GM10266 (cell line): ENCODE results near the gene RAB18.
"Not testable (repeated sequence)": the region's sequence is repeated elsewhere in the genome, so short reads cannot be mapped to it uniquely, and the experiment has no call there.

Experiments
- DNase-seq: peaks from one replicate; pipeline ENCODE4 v3.0.0; 2012; ENCODE audit errors: extremely low spot score
- TF ChIP-seq, protein P1 (sequence below): IDR thresholded peaks from 2 replicates; pipeline ENCODE4 v1.5.1; 2012; ENCODE audit warnings: mild to moderate bottlenecking, low read depth; ENCODE audit not compliant: control insufficient read depth, insufficient read depth; ENCODE audit errors: missing control alignments

Gene RAB18

DNA sequence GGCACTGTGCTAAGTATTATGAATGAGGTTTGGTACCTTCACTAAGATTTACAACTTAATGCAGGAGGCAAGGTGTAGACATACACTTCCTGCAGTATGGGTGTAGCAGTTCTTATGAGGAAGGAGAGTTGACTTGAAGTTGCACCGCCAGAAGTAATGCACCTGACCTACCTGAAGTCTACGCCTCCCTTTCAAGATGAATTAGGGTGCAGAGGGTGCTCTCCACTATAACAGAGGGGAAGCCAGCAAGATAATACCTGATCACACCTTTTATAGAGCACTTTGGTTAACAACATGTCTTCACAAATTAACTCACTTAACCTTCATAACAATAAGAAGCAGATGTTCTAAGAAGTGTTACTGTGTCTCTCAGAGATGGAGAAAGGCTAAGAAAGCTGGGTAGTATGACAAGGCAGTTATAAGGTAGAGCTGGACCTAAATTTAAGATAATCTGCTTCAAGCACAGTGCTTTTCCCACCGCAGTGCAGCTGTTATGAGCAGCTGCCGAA lies 552 bp upstream of the RAB18 start:
- DNase-seq, result no peak
- TF ChIP-seq, protein P1, sequence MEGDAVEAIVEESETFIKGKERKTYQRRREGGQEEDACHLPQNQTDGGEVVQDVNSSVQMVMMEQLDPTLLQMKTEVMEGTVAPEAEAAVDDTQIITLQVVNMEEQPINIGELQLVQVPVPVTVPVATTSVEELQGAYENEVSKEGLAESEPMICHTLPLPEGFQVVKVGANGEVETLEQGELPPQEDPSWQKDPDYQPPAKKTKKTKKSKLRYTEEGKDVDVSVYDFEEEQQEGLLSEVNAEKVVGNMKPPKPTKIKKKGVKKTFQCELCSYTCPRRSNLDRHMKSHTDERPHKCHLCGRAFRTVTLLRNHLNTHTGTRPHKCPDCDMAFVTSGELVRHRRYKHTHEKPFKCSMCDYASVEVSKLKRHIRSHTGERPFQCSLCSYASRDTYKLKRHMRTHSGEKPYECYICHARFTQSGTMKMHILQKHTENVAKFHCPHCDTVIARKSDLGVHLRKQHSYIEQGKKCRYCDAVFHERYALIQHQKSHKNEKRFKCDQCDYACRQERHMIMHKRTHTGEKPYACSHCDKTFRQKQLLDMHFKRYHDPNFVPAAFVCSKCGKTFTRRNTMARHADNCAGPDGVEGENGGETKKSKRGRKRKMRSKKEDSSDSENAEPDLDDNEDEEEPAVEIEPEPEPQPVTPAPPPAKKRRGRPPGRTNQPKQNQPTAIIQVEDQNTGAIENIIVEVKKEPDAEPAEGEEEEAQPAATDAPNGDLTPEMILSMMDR, result no peak

DNA sequence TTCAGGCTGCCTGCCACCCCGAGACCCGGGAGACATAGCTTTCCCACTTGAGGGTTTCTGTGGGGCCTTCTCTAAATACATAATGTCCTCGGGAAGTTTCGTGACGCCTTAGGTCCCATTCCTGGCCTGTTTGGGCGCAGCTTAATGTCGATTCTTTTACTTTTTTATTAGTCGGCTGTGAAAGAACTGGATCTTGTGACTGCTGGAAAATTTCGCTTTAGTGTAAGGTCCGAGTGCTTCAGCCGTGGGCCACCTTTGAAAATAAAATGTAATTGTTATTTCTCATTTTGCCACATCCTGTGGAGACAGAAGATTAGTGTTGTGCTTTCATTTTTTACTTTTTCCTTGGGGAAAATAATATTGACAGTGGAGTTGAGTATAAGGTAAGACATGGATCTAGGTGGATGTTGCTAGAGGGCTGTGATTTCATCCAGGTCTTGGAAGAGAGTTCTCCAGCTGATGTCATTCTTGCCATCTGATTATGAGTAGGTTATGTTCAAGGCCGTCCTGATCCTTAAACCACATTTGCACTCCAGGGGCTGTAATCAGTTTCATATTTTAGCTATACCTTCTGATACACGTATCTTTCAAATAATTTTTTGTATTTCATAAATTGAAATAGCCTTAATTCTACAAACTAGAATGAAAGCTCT lies 830 bp downstream of the RAB18 start:
- TF ChIP-seq, protein P1, result no peak
- no peak for DNase-seq

DNA sequence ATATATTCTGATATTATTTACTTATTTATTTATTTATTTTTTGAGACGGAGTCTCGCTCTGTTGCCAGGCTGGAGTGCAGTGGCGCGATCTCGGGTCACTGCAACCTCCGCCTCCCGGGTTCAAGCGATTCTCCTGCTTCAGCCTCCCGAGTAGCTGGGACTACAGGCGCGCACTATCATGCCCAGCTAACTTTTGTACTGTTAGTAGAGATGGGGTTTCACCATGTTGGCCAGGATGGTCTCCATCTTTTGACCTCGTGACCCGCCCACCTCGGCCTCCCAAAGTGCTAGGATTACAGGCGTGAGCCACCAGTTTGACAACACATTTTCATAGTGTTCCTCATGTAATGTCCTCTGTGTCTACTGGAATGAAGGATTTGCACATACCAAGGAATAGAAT lies 1.4 kb downstream of the RAB18 start:
- not testable (repeated sequence) for DNase-seq

DNA sequence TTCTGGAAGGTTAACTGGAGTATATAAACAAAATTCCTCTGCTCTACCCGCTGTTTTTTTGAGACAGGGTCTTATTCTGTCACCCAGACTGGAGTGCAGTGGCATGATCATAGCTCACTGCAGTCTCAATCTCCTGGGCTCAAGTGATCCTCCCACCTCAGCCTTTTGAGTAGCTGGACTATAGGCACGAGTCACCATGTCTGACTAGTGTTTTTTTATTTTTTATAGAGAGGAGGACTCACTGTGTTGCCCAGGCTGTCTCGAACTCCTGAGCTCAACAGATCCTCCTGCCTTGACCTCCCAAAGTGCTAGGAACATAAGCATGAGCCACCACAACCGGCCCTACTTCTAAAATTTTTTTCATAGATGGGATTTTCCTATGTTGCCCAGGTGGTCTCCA lies 2.2 kb downstream of the RAB18 start:
- DNase-seq, result no peak
- TF ChIP-seq, protein P1, result no peak

DNA sequence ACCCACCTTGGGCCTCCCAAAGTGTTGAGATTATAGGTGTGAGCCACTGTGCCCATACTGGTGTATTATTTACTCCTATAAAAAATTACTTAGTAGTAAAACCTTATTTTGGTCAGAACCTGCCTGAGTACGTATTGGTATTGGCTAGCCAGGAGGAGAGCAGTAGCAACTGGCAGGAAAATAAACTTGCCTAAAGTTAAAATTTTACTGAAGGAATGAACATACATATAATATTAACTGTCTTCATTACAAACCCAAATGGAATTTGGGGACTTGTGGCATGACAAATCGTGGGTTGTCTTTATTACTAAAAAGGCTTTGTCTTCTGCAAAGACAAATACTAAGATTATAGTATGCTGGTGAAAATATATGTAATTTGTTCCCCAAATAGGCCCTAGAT lies 8.4 kb downstream of the RAB18 start:
- DNase-seq, result no peak
- TF ChIP-seq, protein P1, result no peak

DNA sequence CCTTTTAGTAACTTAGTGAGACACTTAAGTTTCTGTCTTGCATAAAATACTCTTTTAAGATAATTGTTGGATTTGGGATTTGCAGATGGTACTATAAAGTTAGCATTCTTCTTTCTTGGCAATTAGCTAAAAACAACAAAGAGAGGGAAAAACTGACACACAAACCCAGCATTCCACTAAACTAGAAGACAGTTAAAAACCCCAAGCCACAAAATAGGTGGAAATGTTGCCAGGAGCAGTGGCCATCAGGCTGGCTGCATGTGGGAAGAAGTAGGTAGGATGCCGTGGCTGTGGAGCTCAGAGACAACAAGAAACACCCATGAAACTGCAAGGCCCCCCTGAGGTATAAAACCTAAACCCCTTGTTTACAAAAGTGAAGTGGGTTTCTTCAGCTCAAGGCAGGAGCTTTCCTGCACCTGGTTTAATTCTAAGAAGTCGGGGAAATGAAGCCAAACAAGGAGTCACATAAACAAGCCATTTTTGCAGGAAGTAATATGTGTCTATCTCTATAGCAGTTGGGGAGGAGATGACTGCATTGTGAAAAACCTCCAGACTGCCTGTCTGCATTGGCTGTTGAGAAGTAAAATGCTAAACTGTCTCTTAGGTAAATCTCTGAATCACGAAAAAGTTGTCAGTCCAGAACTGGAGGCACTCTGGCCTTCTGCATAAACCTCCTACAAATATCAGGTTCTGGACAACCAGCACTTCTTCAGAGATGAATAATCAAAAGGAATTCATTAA lies 9.5 kb downstream of the RAB18 start:
- TF ChIP-seq, protein P1, result no peak
- DNase-seq, result no peak

DNA sequence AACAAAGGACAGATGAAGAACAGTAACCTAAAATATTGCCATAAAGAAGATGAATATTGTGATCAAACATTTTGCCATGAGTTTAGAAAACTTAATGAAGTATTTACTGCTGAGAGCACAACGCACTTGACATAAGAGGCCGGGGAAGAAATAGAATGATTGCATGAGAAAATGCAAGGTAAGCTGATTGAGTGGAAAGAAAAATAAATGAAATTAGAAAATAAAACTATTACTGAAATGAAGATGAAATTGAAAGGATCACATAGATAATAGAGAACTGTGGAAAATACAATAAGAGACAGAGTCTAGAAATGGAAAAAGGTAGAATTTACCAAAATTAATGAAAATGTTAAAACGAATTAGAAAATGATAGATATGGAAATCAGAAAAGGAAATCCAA lies 10.1 kb downstream of the RAB18 start:
- DNase-seq, result no peak
- TF ChIP-seq, protein P1, result no peak
